Activated CD4-positive, alpha-beta T cell treated with anti-CD3 and anti-CD28 coated beads, Interleukin-2, amount 10 ng/mL, durations not matched to agents 7 days and 5 days (primary cell): ENCODE measurements around the gene EMILIN1. TPM values are rescaled to one million over a fixed set of nuclear protein-coding genes. Genes with fewer than 3 reads are reported as not detected.
A peak's percentile ranks its signal among the peaks of the same experiment; 100 is the strongest.

ENCODE experiments used
- CTCF ChIA-PET: fragments of 350-600 bp; sonication (Branson Sonifier 250); formaldehyde crosslinking; loops from one replicate; lab custom pipeline; 2021; ENCODE audit warnings: antibody characterized with exemption; lab: Charles Lee
- POLR2A ChIA-PET: fragments of 350-600 bp; sonication (Branson Sonifier 250); formaldehyde crosslinking; loops from one replicate; lab custom pipeline; 2021; ENCODE audit warnings: antibody characterized with exemption; lab: Charles Lee
- DNase-seq: peaks from one replicate; pipeline ENCODE4 v3.0.0-alpha.2; 2020
- H3K27ac Mint-ChIP-seq: one replicate; pipeline ENCODE4 v1.8.0; 2021; ENCODE audit warnings: mild to moderate bottlenecking, moderate library complexity, mixed read lengths
- H3K27me3 Mint-ChIP-seq: one replicate; pipeline ENCODE4 v1.8.0; 2021; ENCODE audit warnings: mixed read lengths
- H3K36me3 Mint-ChIP-seq: one replicate; pipeline ENCODE4 v1.8.0; 2021; ENCODE audit warnings: low read depth, mixed read lengths
- H3K4me1 Mint-ChIP-seq: one replicate; pipeline ENCODE4 v1.8.0; 2021; ENCODE audit warnings: mixed read lengths
- H3K4me3 Mint-ChIP-seq: one replicate; pipeline ENCODE4 v1.8.0; 2021; ENCODE audit warnings: mild to moderate bottlenecking, moderate library complexity, mixed read lengths
- H3K9me3 Mint-ChIP-seq: one replicate; pipeline ENCODE4 v1.8.0; 2021; ENCODE audit warnings: mixed read lengths
- total RNA-seq, 2 experiments: library from RNA; stranded (reverse); gene quantifications; one replicate each; pipeline ENCODE4 v1.2.3, GENCODE V29; 2021

Gene EMILIN1
- under 1 TPM; 0.56 to 0.64 TPM for total RNA-seq

- H3K9me3 Mint-ChIP-seq: no peaks in the 10 kb centered on the region
- peaks cover 3% of the 10 kb centered on the region for H3K36me3 Mint-ChIP-seq
- peaks cover 2% of the 10 kb centered on the region for H3K27me3 Mint-ChIP-seq
- ChIA-PET CTCF (interaction anchor here (0.7 kb wide), 1 partner anchor 63 kb away, joined by 3 read pairs; no protein-coding TSS in a partner anchor), POLR2A (no interaction called here)
- H3K4me3 Mint-ChIP-seq: no peak within 1 kb of the TSS
- H3K4me1 Mint-ChIP-seq: peaks cover 56% of the 10 kb centered on the region
- H3K27ac Mint-ChIP-seq: no peak within 1 kb of the TSS
- DNase-seq: no peak
Observed at GRCh38 chr2:27078267-27079194, at the start of gene EMILIN1. EMILIN1 (plus strand) TSS chr2:27078615; CDS start chr2:27079066, 451 bp downstream.

- H3K4me3 Mint-ChIP-seq: no peak overlapping the region
- H3K4me1 Mint-ChIP-seq: peaks cover 41% of the 10 kb centered on the region
- peaks cover 20% of the 10 kb centered on the region for H3K36me3 Mint-ChIP-seq
- DNase-seq: no peak
- ChIA-PET CTCF (interaction anchor here (0.9 to 1.1 kb wide), 2 partner anchors 12 to 182 kb away, joined by 3 read pairs; no protein-coding TSS in a partner anchor), POLR2A (no interaction called here)
- H3K27ac Mint-ChIP-seq: no peak overlapping the region
- H3K9me3 Mint-ChIP-seq: no peaks in the 10 kb centered on the region
- no peaks in the 10 kb centered on the region for H3K27me3 Mint-ChIP-seq
Observed at GRCh38 chr2:27029051-27029450, 49.4 kb upstream of the EMILIN1 start.

- Mint-ChIP-seq H3K4me1 (peaks cover 56% of the 10 kb centered on the region), H3K36me3 (peaks cover 43% of the 10 kb centered on the region), H3K27ac (peak within 1 kb of the TSS; percentile 90), H3K4me3 (peak within 1 kb of the TSS; percentile 91), H3K9me3 (no peaks in the 10 kb centered on the region), H3K27me3 (no peaks in the 10 kb centered on the region)
- DNase-seq: peak; percentile 82
- POLR2A ChIA-PET: no interaction called here
- CTCF ChIA-PET: interaction anchor here (0.7 to 2.4 kb wide), 4 partner anchors 17 to 56 kb away, joined by 3 to 8 read pairs (median 4); partner anchors contain the start of gene AGBL5
Observed at GRCh38 chr2:27032495-27033252, 45.7 kb upstream of the EMILIN1 start, which contains the start of gene TMEM214. TMEM214 (plus strand) TSS chr2:27032965; CDS start chr2:27033016, 51 bp downstream.

DNA sequence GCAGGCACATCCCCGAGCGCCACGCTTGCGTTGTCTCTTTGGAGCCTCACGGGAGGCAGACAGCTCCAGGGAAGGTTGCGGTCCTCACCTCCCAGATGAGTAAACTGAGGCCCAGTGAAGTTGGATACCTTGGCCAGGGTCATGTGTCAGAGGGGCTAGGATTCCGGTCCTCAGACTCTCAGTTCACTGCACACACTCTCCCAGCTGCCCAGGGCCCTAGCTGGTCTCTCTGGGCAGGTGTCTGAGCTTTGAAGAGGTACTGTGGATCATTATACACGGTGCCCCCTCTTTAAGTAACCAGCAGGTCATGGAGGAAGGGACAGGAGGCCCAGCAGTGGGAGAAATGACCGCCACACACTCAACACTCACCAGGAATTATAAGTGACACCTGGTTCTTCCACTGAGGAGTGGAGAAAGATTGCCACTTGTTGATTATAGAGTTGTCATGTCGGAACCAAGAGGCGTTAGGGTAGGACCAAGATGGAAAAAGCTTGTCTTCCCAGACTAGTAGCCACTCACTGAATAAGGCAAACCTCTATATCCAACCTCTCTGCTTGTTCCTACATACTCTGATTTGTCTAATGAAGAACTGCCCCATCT lies 45.1 kb upstream of the EMILIN1 start:
- no peak for DNase-seq
- no peaks in the 10 kb centered on the region for H3K27me3 Mint-ChIP-seq
- peak overlapping the region; percentile 90 for H3K27ac Mint-ChIP-seq
- peaks cover 52% of the 10 kb centered on the region for H3K4me1 Mint-ChIP-seq
- ChIA-PET POLR2A (interaction anchor here (0.5 to 1.3 kb wide), 2 partner anchors 17 to 254 kb away, joined by 3 to 4 read pairs; no protein-coding TSS in a partner anchor), CTCF (interaction anchor here (0.6 to 3.9 kb wide), 7 partner anchors 10 to 270 kb away, joined by 3 to 11 read pairs (median 4); partner anchors contain the start of gene AGBL5)
- peaks cover 43% of the 10 kb centered on the region for H3K36me3 Mint-ChIP-seq
- no peaks in the 10 kb centered on the region for H3K9me3 Mint-ChIP-seq
- peak overlapping the region; percentile 91 for H3K4me3 Mint-ChIP-seq

GRCh38 chr2:27038012-27038411 lies 40.4 kb upstream of the EMILIN1 start:
- Mint-ChIP-seq H3K27ac (no peak overlapping the region), H3K27me3 (no peaks in the 10 kb centered on the region), H3K4me1 (peaks cover 27% of the 10 kb centered on the region), H3K9me3 (no peaks in the 10 kb centered on the region), H3K4me3 (no peak overlapping the region), H3K36me3 (peaks cover 50% of the 10 kb centered on the region)
- DNase-seq: no peak
- POLR2A ChIA-PET: no interaction called here
- CTCF ChIA-PET: interaction anchor here (1.0 to 4.3 kb wide), 3 partner anchors 12 to 330 kb away, joined by 3 to 29 read pairs (median 6); partner anchors contain the start of gene AGBL5

GRCh38 chr2:27038631-27039339 lies 39.6 kb upstream of the EMILIN1 start:
- POLR2A ChIA-PET: interaction anchor here (1.0 kb wide), 1 partner anchor 13 kb away, joined by 3 read pairs; the partner anchor contains the start of gene AGBL5
- H3K27ac Mint-ChIP-seq: peak overlapping the region; percentile 62
- H3K4me1 Mint-ChIP-seq: peaks cover 22% of the 10 kb centered on the region
- CTCF ChIA-PET: interaction anchor here (0.6 to 4.3 kb wide), 4 partner anchors 12 to 79 kb away, joined by 3 to 29 read pairs (median 5); partner anchors contain the start of gene AGBL5
- no peak for DNase-seq
- H3K9me3 Mint-ChIP-seq: no peaks in the 10 kb centered on the region
- peaks cover 48% of the 10 kb centered on the region for H3K36me3 Mint-ChIP-seq
- H3K27me3 Mint-ChIP-seq: no peaks in the 10 kb centered on the region
- no peak overlapping the region for H3K4me3 Mint-ChIP-seq

DNA sequence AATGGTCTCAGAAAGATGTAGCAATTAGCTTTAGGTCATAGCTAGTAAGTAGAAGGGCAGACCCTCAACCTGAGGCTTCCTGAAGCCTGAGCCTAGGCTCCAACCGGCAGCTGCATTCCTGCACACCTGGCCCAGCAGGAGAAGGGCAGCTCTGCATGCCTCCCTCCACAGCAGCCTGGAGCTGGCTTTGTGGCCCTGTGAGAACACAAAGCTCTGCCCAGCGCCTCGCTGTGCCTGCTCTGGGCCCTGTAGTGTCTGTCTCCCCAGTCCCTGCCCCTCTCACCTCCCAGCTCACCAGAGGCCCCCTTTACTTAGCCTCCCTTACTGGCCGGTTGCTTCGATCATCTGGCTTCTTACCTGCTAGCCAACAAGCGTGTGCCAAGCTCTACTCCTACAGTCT lies 39.0 kb upstream of the EMILIN1 start:
- CTCF ChIA-PET: interaction anchor here (0.5 to 4.3 kb wide), 5 partner anchors 11 to 253 kb away, joined by 3 to 29 read pairs (median 4); partner anchors contain the start of gene AGBL5
- Mint-ChIP-seq H3K36me3 (peaks cover 42% of the 10 kb centered on the region), H3K4me1 (peaks cover 16% of the 10 kb centered on the region), H3K27ac (no peak overlapping the region), H3K4me3 (no peak overlapping the region), H3K27me3 (no peaks in the 10 kb centered on the region), H3K9me3 (no peaks in the 10 kb centered on the region)
- no peak for DNase-seq
- POLR2A ChIA-PET: interaction anchor here (0.5 to 1.0 kb wide), 2 partner anchors 12 to 23 kb away, joined by 3 read pairs; partner anchors contain the start of gene AGBL5

DNA sequence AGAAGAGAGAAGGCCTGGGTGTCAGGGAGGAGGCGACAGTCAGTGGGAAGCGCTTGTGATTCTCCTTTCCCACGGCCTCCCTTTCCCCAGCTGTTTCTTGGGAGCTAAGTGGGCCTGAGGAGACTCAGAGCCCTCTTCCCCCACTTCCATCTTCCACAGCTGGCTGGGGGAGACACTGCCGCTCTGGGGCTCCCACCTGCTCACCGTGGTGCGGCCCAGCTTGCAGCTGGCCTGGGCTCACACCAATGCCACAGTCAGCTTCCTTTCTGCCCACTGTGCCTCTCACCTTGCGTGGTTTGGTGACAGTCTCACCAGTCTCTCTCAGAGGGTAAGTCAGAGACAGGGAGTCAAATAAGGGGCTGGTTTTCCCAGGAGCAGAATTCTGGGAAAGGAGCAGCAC lies 38.5 kb upstream of the EMILIN1 start:
- Mint-ChIP-seq H3K9me3 (no peaks in the 10 kb centered on the region), H3K27me3 (no peaks in the 10 kb centered on the region), H3K36me3 (peaks cover 43% of the 10 kb centered on the region), H3K4me1 (peaks cover 13% of the 10 kb centered on the region), H3K4me3 (no peak overlapping the region), H3K27ac (no peak overlapping the region)
- CTCF ChIA-PET: interaction anchor here (0.5 to 4.3 kb wide), 5 partner anchors 10 to 253 kb away, joined by 3 to 29 read pairs (median 4); partner anchors contain the start of gene AGBL5
- no peak for DNase-seq
- POLR2A ChIA-PET: no interaction called here

DNA sequence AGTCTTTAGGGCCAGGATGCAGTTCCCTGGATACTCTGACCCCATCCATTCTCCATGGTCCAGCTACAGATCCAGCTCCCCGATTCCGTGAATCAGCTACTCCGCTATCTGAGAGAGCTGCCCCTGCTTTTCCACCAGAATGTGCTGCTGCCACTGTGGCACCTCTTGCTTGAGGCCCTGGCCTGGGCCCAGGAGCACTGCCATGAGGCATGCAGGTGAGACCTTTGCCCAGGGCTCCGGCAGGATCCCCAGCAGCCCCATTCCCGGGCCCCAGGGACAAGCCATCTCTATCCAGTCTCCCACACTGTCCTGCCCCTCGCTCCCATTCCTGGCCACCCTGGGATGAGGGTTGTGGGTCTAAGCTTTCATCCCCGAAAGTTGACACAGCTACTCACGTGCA lies 38.1 kb upstream of the EMILIN1 start:
- POLR2A ChIA-PET: no interaction called here

GRCh38 chr2:27041752-27042151 lies 36.7 kb upstream of the EMILIN1 start:
- Mint-ChIP-seq H3K4me3 (no peak overlapping the region), H3K36me3 (peaks cover 30% of the 10 kb centered on the region), H3K27me3 (no peaks in the 10 kb centered on the region), H3K4me1 (peaks cover 5% of the 10 kb centered on the region), H3K9me3 (no peaks in the 10 kb centered on the region), H3K27ac (no peak overlapping the region)
- ChIA-PET POLR2A (no interaction called here), CTCF (interaction anchor here (0.6 kb wide), 1 partner anchor 25 kb away, joined by 5 read pairs; no protein-coding TSS in a partner anchor)
- no peak for DNase-seq

More for the DNA sequence above, 38.1 kb upstream of the EMILIN1 start:
- DNase-seq: no peak
- CTCF ChIA-PET: interaction anchor here (1.2 to 4.3 kb wide), 2 partner anchors 10 to 13 kb away, joined by 4 to 29 read pairs; partner anchors contain the start of gene AGBL5
- Mint-ChIP-seq H3K36me3 (peaks cover 39% of the 10 kb centered on the region), H3K27ac (no peak overlapping the region), H3K4me1 (peaks cover 9% of the 10 kb centered on the region), H3K27me3 (no peaks in the 10 kb centered on the region), H3K9me3 (no peaks in the 10 kb centered on the region), H3K4me3 (no peak overlapping the region)

DNA sequence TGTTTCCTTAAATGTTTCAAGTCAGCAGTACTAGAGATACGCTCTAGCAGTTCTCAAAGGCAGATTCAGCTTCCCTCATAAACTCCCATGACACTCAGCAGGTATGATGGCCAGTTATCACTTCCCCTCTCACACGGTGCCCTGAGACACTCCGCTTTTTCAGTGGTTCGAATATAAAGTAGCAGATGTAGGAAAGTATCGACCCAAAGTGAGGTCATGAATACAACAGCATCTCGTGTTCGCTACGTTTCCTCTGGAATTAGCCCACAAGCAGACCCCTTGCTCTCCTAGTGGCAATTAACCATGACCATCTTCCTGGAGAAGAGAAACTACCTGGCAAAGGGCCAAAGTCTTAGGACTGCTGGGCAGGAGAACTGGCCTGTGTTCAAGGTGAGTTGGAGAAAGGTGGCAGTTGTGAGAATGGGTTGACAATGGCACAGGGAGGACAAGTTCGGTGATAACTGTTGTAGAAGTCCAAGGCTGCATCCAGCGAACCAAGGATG lies 36.2 kb upstream of the EMILIN1 start:
- Mint-ChIP-seq H3K27ac (no peak overlapping the region), H3K4me3 (no peak overlapping the region), H3K27me3 (no peaks in the 10 kb centered on the region), H3K36me3 (peaks cover 28% of the 10 kb centered on the region), H3K9me3 (no peaks in the 10 kb centered on the region), H3K4me1 (peaks cover 5% of the 10 kb centered on the region)
- CTCF ChIA-PET: interaction anchor here (0.6 kb wide), 1 partner anchor 26 kb away, joined by 5 read pairs; no protein-coding TSS in a partner anchor
- DNase-seq: no peak
- POLR2A ChIA-PET: no interaction called here
